Measurements from ENCODE around the gene MVP.
A peak's percentile ranks its signal among the peaks of the same experiment; 100 is the strongest.

Gene MVP

DNA sequence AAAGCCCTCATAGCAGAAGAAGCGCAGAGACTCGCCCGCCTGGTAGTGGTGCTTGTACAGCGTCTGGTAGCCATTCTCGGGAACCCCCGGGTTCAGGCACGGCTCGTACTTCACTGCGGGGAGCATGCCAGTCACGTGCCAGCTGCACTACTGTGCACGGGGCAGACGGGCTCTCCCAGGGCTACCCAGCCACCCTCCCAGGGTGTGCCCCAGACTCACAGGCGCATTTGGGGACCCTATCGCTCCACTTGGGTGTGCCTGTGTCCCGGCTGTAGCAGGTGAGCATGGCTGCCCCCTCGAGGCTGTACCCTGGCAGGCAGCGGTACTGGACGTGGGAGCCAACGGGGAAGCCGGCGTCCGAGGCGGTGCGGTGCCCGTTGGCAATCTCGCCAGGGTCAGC is 53.1 kb downstream of the MVP start:
- peaks cover 57% of the 10 kb centered on the region for H3K27me3 Mint-ChIP-seq (ENCODE audit: low read depth, poor library complexity)
- no peak for TF ChIP-seq CTCF (IDR thresholded peaks at IDR 0.05)
- H3K4me3 Mint-ChIP-seq, result no peak overlapping the region
- no peaks in the 10 kb centered on the region for H3K36me3 Mint-ChIP-seq (ENCODE audit: low read depth)
- no peak for DNase-seq
- no peak overlapping the region for H3K27ac Mint-ChIP-seq
- H3K4me1 Mint-ChIP-seq, result peaks cover 25% of the 10 kb centered on the region
- peaks cover 6% of the 10 kb centered on the region for H3K9me3 Mint-ChIP-seq

GRCh38 chr16:29875206-29875605 is 54.9 kb downstream of the MVP start:
- H3K4me3 Mint-ChIP-seq, result no peak overlapping the region
- peaks cover 6% of the 10 kb centered on the region for H3K9me3 Mint-ChIP-seq
- no peaks in the 10 kb centered on the region for H3K36me3 Mint-ChIP-seq (ENCODE audit: low read depth)
- no peak for TF ChIP-seq CTCF (IDR thresholded peaks at IDR 0.05)
- H3K27ac Mint-ChIP-seq, result no peak overlapping the region
- H3K27me3 Mint-ChIP-seq (ENCODE audit: low read depth, poor library complexity), result peaks cover 65% of the 10 kb centered on the region
- DNase-seq, result no peak
- peaks cover 25% of the 10 kb centered on the region for H3K4me1 Mint-ChIP-seq

DNA sequence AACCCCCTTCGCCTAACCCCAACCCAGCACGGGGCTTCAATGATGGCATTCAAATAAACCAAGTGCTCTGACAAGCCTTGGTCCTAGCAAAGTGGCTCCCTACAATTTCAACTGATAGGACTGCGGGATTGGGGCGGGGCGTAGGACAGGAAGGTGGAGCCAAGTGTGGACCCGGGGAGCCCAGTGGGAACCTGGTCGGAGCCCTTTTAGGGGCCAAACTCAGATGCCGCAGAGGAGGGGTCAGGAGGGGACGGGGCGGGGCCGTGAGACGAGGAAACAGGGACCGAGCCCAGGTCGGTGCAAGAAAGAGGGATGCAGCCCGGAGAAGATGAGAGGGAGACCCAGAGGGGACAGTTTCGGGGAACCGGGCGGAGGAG is 55.9 kb downstream of the MVP start:
- DNase-seq, result no peak
- Mint-ChIP-seq H3K36me3 (ENCODE audit: low read depth) (no peaks in the 10 kb centered on the region), H3K27me3 (ENCODE audit: low read depth, poor library complexity) (peaks cover 69% of the 10 kb centered on the region), H3K4me3 (peak overlapping the region; percentile 66), H3K27ac (no peak overlapping the region), H3K9me3 (peaks cover 6% of the 10 kb centered on the region), H3K4me1 (peaks cover 19% of the 10 kb centered on the region)
- no peak for TF ChIP-seq CTCF (IDR thresholded peaks at IDR 0.05)

GRCh38 chr16:29876594-29877249 is 56.5 kb downstream of the MVP start:
- Mint-ChIP-seq H3K27ac (no peak overlapping the region), H3K4me3 (peak overlapping the region; percentile 66), H3K36me3 (ENCODE audit: low read depth) (no peaks in the 10 kb centered on the region), H3K4me1 (peaks cover 14% of the 10 kb centered on the region), H3K9me3 (peaks cover 6% of the 10 kb centered on the region), H3K27me3 (ENCODE audit: low read depth, poor library complexity) (peaks cover 67% of the 10 kb centered on the region)
- no peak for TF ChIP-seq CTCF (IDR thresholded peaks at IDR 0.05)
- peak; percentile 60 for DNase-seq

GRCh38 chr16:29877266-29877961 is 57.2 kb downstream of the MVP start:
- Mint-ChIP-seq H3K9me3 (peaks cover 6% of the 10 kb centered on the region), H3K4me1 (peaks cover 13% of the 10 kb centered on the region), H3K27ac (no peak overlapping the region), H3K27me3 (ENCODE audit: low read depth, poor library complexity) (peaks cover 67% of the 10 kb centered on the region), H3K36me3 (ENCODE audit: low read depth) (no peaks in the 10 kb centered on the region), H3K4me3 (peak overlapping the region; percentile 58)
- DNase-seq, result peak; percentile 75
- TF ChIP-seq CTCF (IDR thresholded peaks at IDR 0.05), result no peak

- no peak for DNase-seq
- Mint-ChIP-seq H3K4me1 (peaks cover 13% of the 10 kb centered on the region), H3K36me3 (ENCODE audit: low read depth) (no peaks in the 10 kb centered on the region), H3K4me3 (no peak overlapping the region), H3K27me3 (ENCODE audit: low read depth, poor library complexity) (peaks cover 67% of the 10 kb centered on the region), H3K9me3 (peaks cover 6% of the 10 kb centered on the region), H3K27ac (no peak overlapping the region)
- TF ChIP-seq CTCF (IDR thresholded peaks at IDR 0.05), result no peak
Measured at GRCh38 chr16:29878172-29878571, 57.9 kb downstream of the MVP start.

Data from nephron progenitor cell (in vitro differentiated cells).